ENCODE results near the gene CUL1. TPM values are rescaled to one million over a fixed set of nuclear protein-coding genes. Genes with fewer than 3 reads are reported as not detected.

Gene CUL1
- total and polyA plus RNA-seq, 2 experiments from 2014 or later = 35.6 to 71.3 TPM

- Histone ChIP-seq H3F3A (replicated peaks; ENCODE audit: low read depth) (peaks cover 2% of the 10 kb centered on the region; the same call in 1 of the 2 replicates), H3K27ac (ENCODE audit: low read depth) (no peak overlapping the region), H4K20me1 (replicated peaks; ENCODE audit: insufficient read depth) (peaks cover 11% of the 10 kb centered on the region), H3K27me3 (ENCODE audit: insufficient read depth) (no peaks in the 10 kb centered on the region), H2AFZ (no peak overlapping the region), H3K9me2 (ENCODE audit: insufficient read depth) (no peaks in the 10 kb centered on the region), H3K4me2 (no peak overlapping the region), H3K79me2 (replicated peaks; ENCODE audit: insufficient read depth) (no peaks in the 10 kb centered on the region; the same call in 1 of the 2 replicates), H3K4me1 (ENCODE audit: insufficient read depth) (no peaks in the 10 kb centered on the region), H3K36me3 (ENCODE audit: insufficient read depth) (peaks cover 77% of the 10 kb centered on the region), H3K4me3 (no peak overlapping the region)
- H3K27me3 Mint-ChIP-seq (ENCODE audit: insufficient read depth, low read depth, poor library complexity) = no peaks in the 10 kb centered on the region
- ATAC-seq (no peak), DNase-seq (ENCODE audit: low spot score) (no peak)
- TF ChIP-seq EZH2 (IDR thresholded peaks at IDR 0.05; ENCODE audit: low read depth, unreplicated experiment) (no peak), NANOG (IDR thresholded peaks at IDR 0.05; ENCODE audit: borderline replicate concordance) (no peak), ZNF462 (CRISPR knock-in tag; IDR thresholded peaks at IDR 0.05) (no peak), POLR2AphosphoS5 (IDR thresholded peaks at IDR 0.05; ENCODE audit: low read depth) (no peak), JUNB (IDR thresholded peaks at IDR 0.05; ENCODE audit: unreplicated experiment) (no peak), ETS1 (IDR thresholded peaks at IDR 0.05) (no peak), EZH2phosphoT487 (IDR thresholded peaks at IDR 0.05; ENCODE audit: unreplicated experiment) (no peak), ZNF114 (CRISPR knock-in tag; IDR thresholded peaks at IDR 0.05) (no peak), REST (IDR thresholded peaks at IDR 0.05; ENCODE audit: unreplicated experiment) (no peak), STAT1 (IDR thresholded peaks at IDR 0.05; ENCODE audit: unreplicated experiment) (no peak), CTCF (conservative IDR thresholded peaks at IDR 0.05; ENCODE audit: low read depth in 2 of 2) (no peak), ZNF331 (CRISPR knock-in tag; IDR thresholded peaks at IDR 0.05; ENCODE audit: low read depth) (no peak), CREB1 (CRISPR knock-in tag; IDR thresholded peaks at IDR 0.05; ENCODE audit: low read depth) (no peak)
- H3K4me3 Mint-ChIP-seq = no peak overlapping the region
- peaks cover 81% of the 10 kb centered on the region for H3K36me3 Mint-ChIP-seq (ENCODE audit: low read depth)
- H3K9me3 Mint-ChIP-seq = no peaks in the 10 kb centered on the region; the same call in 2 of the 3 replicates
- H3K27ac Mint-ChIP-seq = no peak overlapping the region
- no peaks in the 10 kb centered on the region for H3K4me1 Mint-ChIP-seq
Measured at GRCh38 chr7:148787571-148788295, 89.0 kb downstream of the CUL1 start.
